B cell (primary cell): ENCODE measurements around the gene KCTD18. TPM values are rescaled to one million over a fixed set of nuclear protein-coding genes. Genes with fewer than 3 reads are reported as not detected.

Experiments used
- ATAC-seq: fragments of 200-7000 bp; cut with Tn5 transposase; one replicate; pipeline ENCODE4 v1.10.0; 2021; ENCODE audit warnings: low read depth, mild to moderate bottlenecking, moderate number of reproducible peaks, moderate library complexity
- CTCF ChIA-PET: fragments of 350-600 bp; sonication (Branson Sonifier 250); formaldehyde crosslinking; loops from one replicate; lab custom pipeline; 2021; ENCODE audit warnings: antibody characterized with exemption, inconsistent platforms; lab: Charles Lee
- POLR2A ChIA-PET: fragments of 350-600 bp; sonication (Branson Sonifier 250); formaldehyde crosslinking; loops from one replicate; lab custom pipeline; 2021; ENCODE audit warnings: antibody characterized with exemption; lab: Charles Lee
- DNase-seq: peaks from one replicate; pipeline ENCODE4 v3.0.0; 2013
- H2AFZ ChIP-seq: 2 replicates; pipeline ENCODE4 v1.6.1; 2012; ENCODE audit warnings: mild to moderate bottlenecking, low read depth, low read length; ENCODE audit not compliant: insufficient read depth, poor library complexity, severe bottlenecking
- H3K27ac ChIP-seq, 2 donors: 1 replicate in 1 of 2; 2 replicates in 1 of 2; pipeline ENCODE4 v1.5.1; 2012 to 2013; ENCODE audit warnings: low read length in 2 of 2, mild to moderate bottlenecking in 2 of 2, moderate library complexity in 1 of 2
- H3K27me3 ChIP-seq, 4 experiments: fragments of 200-600 bp in 1 of 4; sonication (generic) in 1 of 4; replicated peaks in 1 of 4; 1 replicate in 2 of 4; 2 replicates in 2 of 4; pipeline versions ENCODE4 v1.6.1 to v1.7.0; 2013 to 2016; ENCODE audit warnings: low read length in 3 of 4, mild to moderate bottlenecking in 2 of 4, mixed read lengths in 1 of 4, moderate library complexity in 1 of 4; ENCODE audit not compliant: insufficient read depth in 4 of 4, control insufficient read depth in 3 of 4; ENCODE audit errors: control extremely low read depth in 1 of 4
- H3K36me3 ChIP-seq, 2 experiments: replicated peaks in 1 of 2; 1 replicate in 1 of 2; 2 replicates in 1 of 2; pipeline versions ENCODE4 v1.6.1 to v1.7.1; 2013; ENCODE audit warnings: low read length in 1 of 2; ENCODE audit not compliant: insufficient read depth in 2 of 2, control insufficient read depth in 1 of 2; ENCODE audit errors: control extremely low read depth in 1 of 2, extremely low read depth in 1 of 2
- H3K4me1 ChIP-seq, 2 donors: fragments of 200-600 bp in 1 of 2; sonication (generic) in 1 of 2; 1 replicate in 1 of 2; 2 replicates in 1 of 2; pipeline versions ENCODE4 v1.5.1 to v1.6.1; 2013 to 2017; ENCODE audit warnings: low read length in 2 of 2; ENCODE audit not compliant: control insufficient read depth in 2 of 2, insufficient read depth in 2 of 2
- H3K4me2 ChIP-seq: replicated peaks from 2 replicates; pipeline ENCODE3; 2012; ENCODE audit warnings: mild to moderate bottlenecking, low read depth, low read length; ENCODE audit not compliant: poor library complexity, severe bottlenecking
- H3K4me3 ChIP-seq, 5 experiments: fragments of 200-600 bp in 1 of 5; sonication (generic) in 1 of 5; 1 replicate in 3 of 5; 2 replicates in 2 of 5; pipeline versions ENCODE4 v1.5.1 to v1.7.0; 2011 to 2016; ENCODE audit warnings: low read length in 4 of 5, mild to moderate bottlenecking in 4 of 5, low read depth in 2 of 5, control low read depth in 1 of 5, moderate library complexity in 1 of 5; ENCODE audit not compliant: insufficient read depth in 1 of 5; ENCODE audit errors: control extremely low read depth in 1 of 5, extremely low read depth in 1 of 5
- H3K79me2 ChIP-seq: fragments of 200-600 bp; sonication (generic); one replicate; pipeline ENCODE4 v1.6.0; 2016; ENCODE audit warnings: low read length; ENCODE audit not compliant: control insufficient read depth, insufficient read depth
- H3K9ac ChIP-seq: fragments of 200-600 bp; sonication (generic); 2 replicates; pipeline ENCODE4 v1.6.1; 2017; ENCODE audit warnings: mild to moderate bottlenecking, low read length, moderate library complexity
- H3K9me3 ChIP-seq, 3 donors: one replicate each; pipeline versions ENCODE4 v1.6.1 to v1.7.1; 2013; ENCODE audit warnings: low read length in 2 of 3; ENCODE audit not compliant: control insufficient read depth in 2 of 3, insufficient read depth in 1 of 3; ENCODE audit errors: control extremely low read depth in 1 of 3
- H4K20me1 ChIP-seq: 2 replicates; pipeline ENCODE4 v1.6.0; 2012; ENCODE audit warnings: mild to moderate bottlenecking, low read length; ENCODE audit not compliant: insufficient read depth, control insufficient read depth, poor library complexity, severe bottlenecking
- H3K27ac Mint-ChIP-seq: one replicate; pipeline ENCODE4 v1.8.0; 2021; ENCODE audit warnings: mixed read lengths
- H3K27me3 Mint-ChIP-seq: one replicate; pipeline ENCODE4 v1.8.0; 2021; ENCODE audit warnings: mixed read lengths
- H3K4me1 Mint-ChIP-seq: one replicate; pipeline ENCODE4 v1.8.0; 2021; ENCODE audit warnings: mixed read lengths
- H3K4me3 Mint-ChIP-seq: one replicate; pipeline ENCODE4 v1.8.0; 2021; ENCODE audit warnings: mixed read lengths
- H3K9me3 Mint-ChIP-seq: one replicate; pipeline ENCODE4 v1.8.0; 2022; ENCODE audit warnings: mixed read lengths; ENCODE audit not compliant: insufficient read depth
- CTCF ChIP-seq: fragments of 200-600 bp; IDR thresholded peaks from one replicate; pipeline ENCODE4 v1.8.0; 2022; ENCODE audit warnings: antibody characterized with exemption, mild to moderate bottlenecking
- EZH2 ChIP-seq: IDR thresholded peaks from 2 replicates; pipeline ENCODE4 v1.6.1; 2012; ENCODE audit warnings: borderline replicate concordance, low read depth, mild to moderate bottlenecking, moderate library complexity, low read length; ENCODE audit not compliant: insufficient read depth, poor library complexity, severe bottlenecking
- WGBS: methylation state at CpG from one replicate; pipeline ENCODE4 v1.1.5; 2013; ENCODE audit warnings: missing lambda C conversion rate; ENCODE audit not compliant: insufficient coverage; 5-methylcytosine and 5-hydroxymethylcytosine counted together
- intact Hi-C: fragments of 100-400 bp; cut with micrococcal nuclease; formaldehyde crosslinking; loops from one replicate; pipeline ENCODE4 v1.10.0; 2022
- polyA plus RNA-seq: library from polyadenylated mRNA; depleted of rRNA; stranded (reverse); fragments of >200 nt; gene quantifications from 2 replicates; pipeline ENCODE4 v1.2.3, GENCODE V29; 2012
- total RNA-seq, 2 donors: library from RNA; stranded (reverse); fragments of 120-200 nt in 1 of 2; gene quantifications; 1 replicate in 1 of 2; 2 replicates in 1 of 2; pipeline versions ENCODE4 v1.2.3 to v1.2.4, GENCODE V29; 2013 to 2022

KCTD18 gene
- total and polyA plus RNA-seq, 2 donors (not counting 1 experiment from before 2014, with no cell fraction given): 15.3 to 20.2 TPM

- WGBS: 1% methylated on average over 54 of the region's 56 CpGs
- Mint-ChIP-seq H3K9me3 (peaks cover 2% of the 10 kb centered on the region), H3K27ac (peak within 1 kb of the TSS; percentile 83), H3K4me1 (peaks cover 12% of the 10 kb centered on the region), H3K4me3 (peak within 1 kb of the TSS; percentile 93), H3K27me3 (peaks cover 8% of the 10 kb centered on the region)
- intact Hi-C loops: loop anchor here (1.0 to 10.0 kb wide), 8 partner anchors 16 to 1849 kb away; partner anchors contain the start of genes ALS2, BMPR2, C2orf69 and CLK1
- Histone ChIP-seq H3K27ac (peak within 1 kb of the TSS in 1 of 2 donors; percentile 57), H3K79me2 (peaks cover 37% of the 10 kb centered on the region), H2AFZ (peak within 1 kb of the TSS; percentile 98), H4K20me1 (no peaks in the 10 kb centered on the region), H3K4me3 (peak within 1 kb of the TSS; percentile 75 to 93 (median 87)), H3K4me1 (peaks cover 7 to 9% of the 10 kb centered on the region in 2 donors), H3K9ac (peak within 1 kb of the TSS; percentile 82), H3K4me2 (peak within 1 kb of the TSS; percentile 95), H3K27me3 (peaks cover 0 to 6% (median 0%) of the 10 kb centered on the region in 4 experiments), H3K9me3 (no peaks in the 10 kb centered on the region), H3K36me3 (no peaks in the 10 kb centered on the region)
- ATAC-seq (peak; percentile 100), DNase-seq (peak; percentile 95)
- CTCF ChIA-PET: interaction anchor here (0.7 to 2.0 kb wide), 7 partner anchors 9 to 706 kb away, joined by 3 to 6 read pairs (median 4); partner anchors contain the start of gene KCTD18
- POLR2A ChIA-PET: interaction anchor here (2.6 kb wide), 1 partner anchor 16 kb away, joined by 12 read pairs; the partner anchor contains the start of gene KCTD18
- no peak for TF ChIP-seq EZH2
- no peak for TF ChIP-seq CTCF
Measured at GRCh38 chr2:200525882-200526651, 16.2 kb upstream of the KCTD18 start, which contains the start of gene SGO2. Gene SGO2 (plus strand): TSS chr2:200526207. CDS start chr2:200532976, 6,769 bp downstream.
